ENCODE data around the gene ROR2.
"Not testable (repeated sequence)": the region's sequence is repeated elsewhere in the genome, so short reads cannot be mapped to it uniquely, and the experiment has no call there.

The ROR2 gene

GRCh38 chr9:91659529-91660495 is 290.2 kb downstream of the ROR2 start:
- DNase-seq: no peak

- DNase-seq: no peak
Observed at GRCh38 chr9:91658513-91659105, 291.4 kb downstream of the ROR2 start.

DNA sequence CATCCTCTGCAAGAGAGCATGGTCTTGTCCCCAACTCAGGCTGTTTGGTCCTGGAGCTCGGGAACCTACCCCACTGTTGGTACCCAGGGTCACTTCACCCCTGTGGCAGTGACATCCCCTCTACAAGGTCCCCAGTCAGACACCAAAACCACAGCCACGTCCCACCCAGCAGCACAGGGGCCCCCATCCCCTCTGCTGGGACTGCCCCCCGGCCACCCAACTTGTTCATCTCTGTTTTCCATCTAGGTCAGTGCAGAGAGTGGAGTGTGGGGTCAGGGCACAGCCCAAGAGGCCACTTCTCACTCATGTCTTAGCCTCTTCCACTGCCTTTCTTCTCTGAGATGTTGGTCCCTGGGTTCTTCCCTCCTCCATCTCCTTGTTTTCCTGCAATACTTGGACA is 292.5 kb downstream of the ROR2 start:
- DNase-seq: no peak

DNA sequence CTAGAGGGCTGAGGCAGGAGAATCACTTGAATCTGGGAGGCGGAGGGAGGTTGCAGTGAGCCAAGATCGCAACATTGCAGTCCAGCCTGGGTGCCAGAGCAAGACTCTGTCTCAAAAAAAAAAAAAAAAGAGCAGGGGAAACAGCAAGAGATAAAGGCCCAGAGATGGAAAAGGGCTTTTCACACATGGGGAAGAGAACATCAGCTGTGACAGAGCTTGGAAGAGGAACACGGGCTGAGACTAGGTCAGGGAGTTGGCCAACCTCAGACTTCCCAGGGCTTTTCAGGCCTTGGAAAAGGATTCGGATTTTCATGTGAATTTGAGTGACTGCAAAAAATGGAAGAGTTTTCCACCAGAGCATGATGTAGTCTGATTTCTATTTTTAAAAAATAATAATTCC is 294.4 kb downstream of the ROR2 start:
- no peak for DNase-seq

- no peak for DNase-seq
Observed at GRCh38 chr9:91655215-91655614, 294.8 kb downstream of the ROR2 start.

GRCh38 chr9:91654527-91654926 is 295.5 kb downstream of the ROR2 start:
- DNase-seq: no peak

- no peak for DNase-seq
Observed at GRCh38 chr9:91647371-91647770, 302.7 kb downstream of the ROR2 start.

DNA sequence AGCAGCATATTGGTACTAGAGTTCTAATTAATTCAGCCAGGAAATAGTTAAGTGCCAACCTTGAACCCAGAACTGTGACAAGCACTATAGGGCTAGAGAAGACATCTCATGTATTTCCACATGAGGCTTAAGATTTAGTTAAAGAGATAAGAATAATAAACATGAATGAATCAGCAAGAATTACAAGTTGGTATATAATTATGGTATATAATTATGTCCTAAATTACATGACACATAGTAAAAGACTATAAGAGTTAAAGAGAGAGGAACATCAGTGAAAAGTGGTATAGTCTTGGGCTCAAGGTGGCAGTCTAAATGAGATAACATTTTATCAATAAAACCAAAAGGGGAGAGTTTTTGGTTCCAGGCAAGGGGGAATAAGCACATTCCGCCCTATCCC is 303.3 kb downstream of the ROR2 start:
- no peak for DNase-seq

- DNase-seq: no peak
Observed at GRCh38 chr9:91644433-91644832, 305.6 kb downstream of the ROR2 start.

DNA sequence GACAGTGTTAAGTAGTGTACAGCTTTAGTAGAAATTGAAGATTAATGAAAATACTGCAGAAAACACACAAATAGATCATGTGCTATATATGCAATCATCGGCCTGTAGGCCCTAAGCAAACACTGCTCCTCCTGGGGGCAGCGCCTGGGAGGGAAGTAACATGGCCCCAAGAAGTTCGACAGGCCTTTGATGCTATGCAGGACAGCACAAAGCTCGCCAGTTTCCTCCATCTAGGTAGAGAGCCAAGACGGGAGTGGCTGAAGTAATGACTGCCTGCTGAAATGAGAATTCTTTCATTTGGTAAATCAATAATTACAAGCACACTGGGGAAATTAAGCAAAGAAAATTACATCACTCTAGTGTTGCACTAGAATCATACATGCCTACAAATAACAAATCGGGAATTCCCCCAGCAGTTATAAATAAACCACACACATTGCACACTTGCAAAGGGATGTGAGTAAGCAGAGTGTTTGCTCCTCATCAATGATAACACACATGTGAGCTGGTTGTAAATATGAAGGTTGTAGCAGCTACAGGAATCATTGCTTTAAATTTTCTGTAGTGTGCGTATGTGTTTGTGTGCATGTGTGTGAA is 306.4 kb downstream of the ROR2 start:
- no peak for DNase-seq

DNA sequence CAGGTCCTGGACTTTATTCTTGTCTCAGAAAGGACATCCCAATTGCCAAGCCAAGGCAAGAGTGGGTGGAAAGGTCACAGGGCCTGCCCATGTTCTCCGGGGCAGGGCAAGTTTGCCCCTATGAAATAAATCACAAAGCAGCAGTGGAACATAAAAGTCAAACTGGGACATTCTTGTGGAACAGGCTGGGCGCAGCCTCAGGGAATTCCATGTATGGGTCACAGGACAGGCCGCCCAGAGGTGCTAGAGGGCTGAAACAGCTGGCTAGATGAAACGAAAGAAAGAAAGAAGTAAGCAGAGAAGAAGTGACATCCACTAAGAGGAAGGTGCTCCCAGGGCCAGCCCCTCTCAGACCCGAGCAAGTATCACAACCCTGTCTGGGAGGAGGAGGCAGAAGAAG is 307.3 kb downstream of the ROR2 start:
- no peak for DNase-seq

GRCh38 chr9:91640428-91640827 is 309.6 kb downstream of the ROR2 start:
- DNase-seq: no peak

GRCh38 chr9:91639054-91639453 is 311.0 kb downstream of the ROR2 start:
- no peak for DNase-seq

DNA sequence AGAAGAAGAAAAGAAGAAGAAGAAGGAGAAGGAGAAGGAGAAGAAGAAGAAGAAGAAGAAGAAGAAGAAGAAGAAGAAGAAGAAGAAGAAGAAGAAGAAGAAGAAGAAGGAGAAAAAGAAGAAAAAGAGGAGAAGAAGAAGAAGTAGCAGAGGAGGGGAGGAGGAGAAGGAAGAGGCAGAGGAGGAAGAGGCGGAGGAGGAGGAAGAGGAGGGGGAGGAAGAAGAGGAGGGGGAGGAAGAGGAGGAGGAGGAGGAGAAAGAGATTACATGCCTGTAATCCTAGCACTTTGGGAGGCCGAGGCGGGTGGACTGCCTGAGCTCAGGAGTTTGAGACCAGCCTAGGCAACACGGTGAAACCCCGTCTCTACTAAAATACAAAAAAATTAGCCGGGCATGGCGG is 315.2 kb downstream of the ROR2 start:
- DNase-seq: not testable (repeated sequence)

DNA sequence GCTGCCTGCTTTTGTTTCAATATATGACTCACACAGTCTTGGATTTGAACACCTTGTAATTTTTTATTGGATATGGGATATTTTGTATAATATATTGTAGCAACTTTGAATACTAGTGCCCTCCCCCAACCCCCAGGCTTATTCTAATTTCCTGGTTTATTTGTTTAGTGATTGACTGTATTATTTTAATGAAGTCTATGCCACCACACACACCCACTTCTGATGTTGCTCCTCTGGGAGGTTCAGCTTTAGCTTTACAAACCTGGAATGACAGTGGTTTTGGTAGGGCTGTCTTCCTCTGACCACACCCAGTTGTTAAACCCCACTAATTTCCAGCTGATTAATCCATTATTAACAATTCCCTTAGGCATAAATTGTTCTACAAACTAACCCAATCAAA is 320.3 kb downstream of the ROR2 start:
- DNase-seq: no peak

GRCh38 chr9:91628892-91629291 is 321.1 kb downstream of the ROR2 start:
- DNase-seq: no peak

DNA sequence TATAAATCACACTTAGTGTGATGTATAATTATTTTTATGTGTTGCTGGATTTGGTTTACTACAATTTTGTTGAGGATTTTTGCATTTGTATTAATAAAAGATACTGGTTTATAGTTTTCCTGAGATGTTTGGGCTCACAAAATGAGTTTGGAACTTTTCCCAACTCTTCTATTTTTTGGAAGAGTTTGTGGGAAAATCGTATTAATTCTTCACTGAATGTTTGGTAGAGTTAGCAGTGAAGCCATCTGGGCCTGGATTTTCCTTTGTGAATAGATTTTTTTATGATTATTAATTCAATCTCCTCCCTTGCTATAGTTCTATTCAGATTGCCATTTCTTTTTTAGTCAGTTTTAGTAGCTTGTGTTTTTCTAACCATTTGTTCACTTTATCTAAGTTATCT is 324.7 kb downstream of the ROR2 start:
- DNase-seq: no peak

DNA sequence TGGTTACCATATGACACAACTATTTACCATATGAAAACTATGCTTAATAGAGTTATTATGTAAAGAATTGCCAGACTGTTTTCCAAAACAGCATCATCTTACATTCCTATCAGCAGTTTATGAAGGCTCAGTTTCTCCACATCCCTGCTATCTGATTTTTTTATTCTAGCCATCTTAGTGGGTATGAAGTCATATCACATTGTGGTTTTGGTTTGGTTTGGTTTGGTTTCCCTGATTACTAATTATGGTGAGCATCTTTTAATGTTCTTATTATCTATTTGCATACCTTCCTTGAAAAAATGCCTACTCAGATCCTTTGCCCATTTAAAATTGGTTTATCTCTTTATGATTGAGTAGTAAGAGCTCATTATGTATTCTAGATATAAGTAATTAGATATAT is 327.0 kb downstream of the ROR2 start:
- no peak for DNase-seq

- not testable (repeated sequence) for DNase-seq
Observed at GRCh38 chr9:91622121-91622520, 327.9 kb downstream of the ROR2 start.

DNA sequence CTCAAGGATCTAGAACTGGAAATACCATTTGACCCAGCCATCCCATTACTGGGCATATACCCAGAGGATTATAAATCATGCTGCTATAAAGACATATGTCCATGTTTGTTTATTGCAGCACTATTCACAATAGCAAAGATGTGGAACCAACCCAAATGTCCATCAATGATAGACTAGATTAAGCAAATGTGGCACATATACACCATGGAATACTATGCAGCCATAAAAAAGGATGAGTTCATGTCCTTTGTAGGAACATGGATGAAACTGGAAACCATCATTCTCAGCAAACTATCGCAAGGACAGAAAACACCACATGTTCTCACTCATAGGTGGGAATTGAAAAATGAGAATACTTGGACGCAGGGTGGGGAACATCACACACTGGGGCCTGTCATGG is 336.0 kb downstream of the ROR2 start:
- not testable (repeated sequence) for DNase-seq

- no peak for DNase-seq
Observed at GRCh38 chr9:91611582-91611981, 338.4 kb downstream of the ROR2 start.

DNA sequence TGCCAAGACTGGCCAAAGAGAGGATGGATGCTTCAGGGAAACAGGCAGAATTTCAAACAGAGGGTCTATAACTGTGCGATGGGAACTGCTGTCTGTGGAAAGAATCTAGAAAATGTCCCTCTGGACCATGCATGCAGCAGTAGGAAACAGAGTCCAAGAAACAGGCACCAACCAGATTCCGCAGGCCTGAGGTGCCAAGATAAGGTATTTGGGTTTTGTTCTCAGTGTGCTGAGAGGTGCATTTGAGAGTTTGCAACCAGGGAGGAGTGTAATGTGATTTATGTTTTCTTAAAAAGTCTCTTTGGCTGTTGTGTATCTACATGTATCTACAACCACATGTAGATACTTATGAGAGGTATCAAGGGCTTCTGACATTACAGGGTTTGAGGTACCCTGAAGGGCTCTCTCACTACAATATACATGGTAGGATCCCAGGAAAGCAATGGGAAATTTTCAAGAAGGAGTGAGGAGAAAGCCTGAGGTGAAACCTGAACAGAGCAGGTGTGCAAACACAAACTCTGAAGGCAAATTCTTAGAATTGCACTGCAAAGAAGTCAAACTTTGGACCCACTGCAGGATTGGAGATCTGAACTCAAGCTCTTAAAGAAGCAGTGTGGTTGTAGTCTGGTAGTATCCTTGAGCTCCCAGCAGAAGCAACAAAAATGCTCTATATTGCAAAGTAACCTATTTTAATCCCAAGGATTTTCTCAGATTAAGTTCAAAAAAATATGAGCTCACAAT is 343.6 kb downstream of the ROR2 start:
- no peak for DNase-seq

GRCh38 chr9:91604451-91605179 is 345.4 kb downstream of the ROR2 start:
- no peak for DNase-seq

Data from stimulated activated CD4-positive, alpha-beta T cell treated with anti-CD3 and anti-CD28 coated beads, Interleukin-4, amount 100 ng/mL, for 24 hours (primary cell).